Measurements from ENCODE around the gene FAM9A.

GRCh38 chrX:8832582-8833378 lies 31.6 kb upstream of the FAM9A start:
- TF ChIP-seq CTCF (conservative IDR thresholded peaks at IDR 0.05; ENCODE audit: low read depth, low read length) (no peak), EZH2phosphoT487 (IDR thresholded peaks at IDR 0.05; ENCODE audit: borderline replicate concordance, low read length) (no peak)

Data from PC-3 (cell line).